HG02610 (cell line): Measurements from ENCODE around the gene GALR3.

Source experiments
- ATAC-seq: cut with Tn5 transposase; IDR thresholded peaks from one replicate; pipeline ENCODE4 v1.9.1; 2021; ENCODE audit warnings: mild to moderate bottlenecking, moderate library complexity; ENCODE audit not compliant: unreplicated experiment

Gene GALR3

GRCh38 chr22:37802310-37803194 lies 20.6 kb upstream of the GALR3 start:
- ATAC-seq, result no peak

GRCh38 chr22:37803195-37803638 lies 20.0 kb upstream of the GALR3 start:
- no peak for ATAC-seq

GRCh38 chr22:37803639-37804351 lies 19.4 kb upstream of the GALR3 start:
- ATAC-seq, result no peak

GRCh38 chr22:37804352-37804880 lies 18.8 kb upstream of the GALR3 start:
- ATAC-seq, result no peak

- no peak for ATAC-seq
Measured at GRCh38 chr22:37804881-37805809, 18.0 kb upstream of the GALR3 start.

GRCh38 chr22:37805810-37806277 lies 17.3 kb upstream of the GALR3 start:
- no peak for ATAC-seq

- no peak for ATAC-seq
Measured at GRCh38 chr22:37806409-37807333, 16.5 kb upstream of the GALR3 start.

GRCh38 chr22:37807410-37808293 lies 15.5 kb upstream of the GALR3 start, which contains the start of gene GCAT:
TSS of gene GCAT (plus strand) at chr22:37807934. CDS start at chr22:37807968, 34 bp downstream.
- ATAC-seq, result peak; percentile 79

- no peak for ATAC-seq
Measured at GRCh38 chr22:37808294-37808657, 14.9 kb upstream of the GALR3 start.

GRCh38 chr22:37809672-37810333 lies 13.4 kb upstream of the GALR3 start:
- ATAC-seq, result no peak

- ATAC-seq, result no peak
Measured at GRCh38 chr22:37811867-37812266, 11.3 kb upstream of the GALR3 start.

- no peak for ATAC-seq
Measured at GRCh38 chr22:37812869-37813678, 10.1 kb upstream of the GALR3 start.

GRCh38 chr22:37815593-37815992 lies 7.6 kb upstream of the GALR3 start:
- no peak for ATAC-seq

GRCh38 chr22:37816543-37817180 lies 6.5 kb upstream of the GALR3 start:
- no peak for ATAC-seq

- ATAC-seq, result peak; percentile 55
Measured at GRCh38 chr22:37817705-37818408, 5.3 kb upstream of the GALR3 start.
